IPS-NIHi7 (cell line): ENCODE data around the gene FADS3.

Experiments used
- DNase-seq: peaks from one replicate; pipeline ENCODE4 v3.0.0; 2012; ENCODE audit warnings: mixed read lengths; ENCODE audit errors: extremely low spot score

Gene FADS3

DNA sequence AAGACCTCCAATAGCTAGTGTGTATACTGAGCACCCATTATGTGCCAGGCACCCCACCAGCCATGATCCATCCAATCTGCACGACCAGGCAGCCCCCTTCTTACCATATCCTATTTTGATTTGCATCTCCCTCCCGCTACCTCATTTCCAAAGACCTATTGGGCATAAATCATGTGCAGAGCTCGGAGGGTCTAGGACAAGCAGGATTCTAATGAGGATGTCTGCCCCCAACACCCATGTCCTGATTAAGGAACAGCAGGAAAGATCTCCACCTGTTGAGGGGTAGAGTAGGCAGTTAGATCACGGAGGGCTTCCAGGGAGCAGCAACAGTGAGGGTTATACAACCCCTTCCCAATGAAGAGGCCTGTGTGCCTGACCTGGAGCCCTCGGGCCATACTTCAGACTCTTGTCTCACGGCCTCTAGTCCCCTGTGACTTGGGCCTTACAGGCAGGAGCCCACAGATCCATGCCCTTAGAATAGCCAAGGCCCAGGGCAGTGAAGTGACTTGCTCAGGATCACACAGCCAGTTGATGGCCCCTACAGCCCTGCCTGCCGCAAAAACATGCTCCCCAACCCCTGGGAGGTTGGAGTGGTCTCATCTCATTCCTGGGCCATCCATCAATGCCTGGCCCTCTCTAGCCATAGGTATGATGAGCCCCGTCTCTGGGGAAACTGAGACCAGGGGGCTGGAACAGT, 22.5 kb upstream of the FADS3 start:
- DNase-seq: no peak

- DNase-seq: no peak
Observed at GRCh38 chr11:61912991-61913698, 21.8 kb upstream of the FADS3 start.

- DNase-seq: no peak
Observed at GRCh38 chr11:61912530-61912898, 21.2 kb upstream of the FADS3 start.

DNA sequence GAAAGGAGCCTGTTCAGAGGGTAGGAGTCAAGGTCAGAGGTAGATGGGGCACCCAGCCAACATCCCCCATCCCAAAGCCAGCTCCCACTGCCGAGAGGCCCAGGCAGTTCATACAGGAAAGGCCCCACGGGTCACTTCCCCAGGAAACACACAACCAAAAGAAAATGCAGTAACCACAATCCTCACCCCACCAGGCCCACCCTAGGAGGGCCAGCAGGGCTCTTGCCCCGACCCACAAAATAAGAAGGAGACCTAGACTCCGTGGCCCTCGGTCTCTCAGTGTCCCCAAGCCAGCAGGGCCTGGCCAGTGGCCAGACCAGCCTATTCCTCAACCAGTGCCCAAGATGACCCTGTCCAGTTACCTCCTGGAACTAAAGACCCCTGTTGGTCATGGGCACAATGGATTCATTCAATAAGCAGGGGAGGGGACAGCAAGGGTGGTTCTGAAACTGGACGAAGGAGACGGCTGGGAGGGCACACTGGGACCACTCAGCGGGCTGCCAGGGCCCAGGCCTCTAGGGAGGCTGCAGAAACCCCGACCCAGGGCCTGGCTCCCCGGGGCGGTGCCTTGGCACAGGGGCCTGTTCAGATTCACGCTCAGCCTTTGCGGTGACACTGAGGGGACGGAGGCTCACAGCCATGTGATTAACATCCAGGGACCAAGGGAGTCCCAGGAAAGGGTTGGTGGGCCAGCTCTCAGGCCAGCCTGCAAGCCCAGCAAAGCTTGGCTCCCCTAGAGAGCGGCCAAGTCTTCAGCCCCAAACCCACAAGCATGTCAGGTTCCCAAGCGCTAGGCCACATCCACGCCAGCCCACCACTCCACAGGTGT, 20.6 kb upstream of the FADS3 start:
- DNase-seq: no peak

GRCh38 chr11:61911128-61911700, 19.9 kb upstream of the FADS3 start:
- no peak for DNase-seq

DNA sequence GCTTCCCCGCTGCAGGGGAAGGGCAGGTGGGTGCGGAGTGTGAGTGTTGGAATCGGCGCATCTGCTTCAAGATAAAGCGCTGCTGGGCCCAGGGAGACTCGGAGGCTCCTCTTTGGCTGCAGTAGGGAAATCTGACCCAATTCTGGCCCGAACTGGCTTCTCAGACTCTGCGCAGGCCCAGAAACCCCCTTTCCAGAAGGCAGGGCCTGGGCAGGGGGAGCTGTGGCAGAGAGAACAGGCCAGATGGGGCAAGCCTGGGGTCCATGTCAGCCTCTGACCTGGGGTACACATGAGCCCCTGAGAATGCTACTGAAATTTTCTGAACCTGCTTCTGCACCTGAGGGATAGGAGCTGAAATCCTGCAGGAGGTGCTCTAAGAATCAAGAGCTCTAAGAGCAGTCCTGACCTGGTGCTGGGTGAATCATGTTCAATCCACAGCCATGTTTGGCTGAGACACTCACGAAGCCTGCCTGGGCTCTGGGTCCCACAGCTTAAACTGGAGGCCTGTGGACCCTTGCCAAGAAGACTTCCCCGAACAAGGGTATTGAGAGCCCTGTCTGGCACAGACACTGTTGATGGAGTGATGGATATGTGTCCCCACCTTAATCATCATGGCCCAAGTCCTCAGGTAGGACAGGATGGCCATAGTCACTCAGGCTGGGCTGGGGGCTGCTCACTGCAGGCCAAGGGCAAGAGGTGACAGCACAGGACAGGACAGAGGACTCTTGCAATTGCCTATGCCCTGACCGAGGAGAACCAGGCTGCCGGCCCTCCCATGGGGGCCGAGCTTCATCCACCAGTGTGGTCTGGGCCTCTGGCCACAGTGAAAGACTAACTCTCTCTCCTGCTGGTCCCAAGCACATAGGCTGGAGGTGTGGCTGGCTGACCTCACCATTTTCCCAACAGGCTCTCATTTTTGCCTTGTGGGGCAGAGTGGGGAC, 19.1 kb upstream of the FADS3 start:
- DNase-seq: no peak

GRCh38 chr11:61908730-61909316, 17.5 kb upstream of the FADS3 start:
- DNase-seq: peak; percentile 43

DNA sequence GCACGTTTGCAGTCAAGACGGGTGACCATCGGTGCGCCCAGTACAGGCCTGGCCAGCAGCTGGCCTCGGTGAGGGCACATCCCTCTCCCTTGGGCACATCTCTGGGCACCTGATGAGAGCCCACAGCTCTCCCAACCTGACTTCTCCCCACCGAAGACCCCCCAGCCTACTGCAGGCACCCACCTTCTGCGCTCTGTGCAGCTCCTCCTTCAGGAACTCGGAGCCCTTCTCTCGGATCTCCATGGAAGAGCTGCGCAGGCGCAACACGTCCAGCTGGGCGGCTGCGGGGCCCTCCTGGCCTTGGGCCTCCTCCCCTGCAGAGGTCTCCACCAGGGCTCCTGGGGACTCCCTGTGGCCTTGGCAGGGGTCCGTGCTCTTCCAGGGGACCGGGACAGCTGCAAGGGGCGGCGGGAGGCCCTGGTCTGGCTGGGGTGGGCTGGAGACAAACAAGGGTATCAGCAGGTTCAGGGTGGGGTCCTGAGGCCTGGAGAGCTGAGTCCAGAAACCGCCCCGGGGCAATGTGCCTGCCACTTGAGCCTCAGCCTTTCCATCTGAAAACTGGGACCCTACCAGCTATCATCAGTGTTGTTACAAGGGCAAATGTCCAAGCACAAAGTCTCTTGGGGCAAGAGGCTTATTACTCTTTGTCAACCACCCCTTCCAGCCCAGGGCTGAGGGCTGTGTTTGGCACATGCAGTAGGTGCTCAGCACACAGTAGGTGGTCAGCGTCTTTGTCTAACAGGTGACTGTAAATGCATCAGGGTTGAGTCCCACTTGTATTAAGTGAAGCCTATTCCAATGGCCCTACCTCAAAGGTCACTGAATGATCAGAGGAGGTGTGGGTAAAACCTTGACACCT, 16.8 kb upstream of the FADS3 start:
- no peak for DNase-seq

- no peak for DNase-seq
Observed at GRCh38 chr11:61907282-61907681, 15.9 kb upstream of the FADS3 start.

DNA sequence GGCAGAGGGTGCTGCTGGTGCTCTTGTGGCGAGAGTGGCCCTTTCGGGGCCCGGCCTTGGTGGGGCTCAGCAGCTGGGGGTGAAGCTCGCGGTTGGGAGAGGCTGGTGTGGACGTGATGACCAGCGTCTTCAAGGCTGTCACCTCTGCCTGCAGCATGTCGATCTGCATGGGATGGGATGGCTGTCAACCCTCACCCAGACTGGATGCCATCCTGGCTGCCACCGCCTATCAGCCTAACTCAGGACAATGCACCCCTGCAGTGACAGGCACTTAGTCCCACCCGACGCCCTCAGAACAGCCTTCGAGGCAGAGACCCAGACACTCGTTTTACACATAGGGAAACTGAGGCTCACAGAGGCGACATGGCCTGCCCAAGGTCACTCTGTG, 15.2 kb upstream of the FADS3 start:
- DNase-seq: no peak

- no peak for DNase-seq
Observed at GRCh38 chr11:61905801-61906521, 14.6 kb upstream of the FADS3 start.

- no peak for DNase-seq
Observed at GRCh38 chr11:61905067-61905696, 13.8 kb upstream of the FADS3 start.

- DNase-seq: peak; percentile 78
Observed at GRCh38 chr11:61904539-61905048, 13.2 kb upstream of the FADS3 start.

GRCh38 chr11:61903845-61904244, 12.5 kb upstream of the FADS3 start:
- DNase-seq: no peak

GRCh38 chr11:61902313-61902712, 11.0 kb upstream of the FADS3 start:
- no peak for DNase-seq

GRCh38 chr11:61901397-61901796, 10.1 kb upstream of the FADS3 start:
- no peak for DNase-seq

DNA sequence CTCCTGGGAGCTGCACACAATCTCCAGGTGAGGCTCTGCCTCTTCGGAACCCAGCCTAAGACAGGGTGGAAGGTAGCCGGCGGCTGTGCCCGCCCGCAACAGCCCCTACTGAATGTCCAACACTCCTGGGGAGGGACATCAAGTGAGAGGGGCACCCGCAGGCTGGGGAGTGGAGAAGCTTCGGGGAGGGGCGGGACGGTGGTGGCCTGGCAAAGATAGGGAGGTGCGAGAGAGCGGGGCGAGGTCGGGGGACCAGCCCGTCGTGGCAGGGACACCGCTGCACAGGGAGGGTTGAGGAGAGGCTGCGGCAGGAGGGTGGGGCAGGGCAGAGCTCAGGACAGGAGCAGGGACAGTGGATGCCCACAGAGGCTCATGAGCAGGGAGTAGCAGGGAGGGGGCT, 8.9 kb upstream of the FADS3 start:
- DNase-seq: no peak

- DNase-seq: peak; percentile 97
Observed at GRCh38 chr11:61899146-61899841, 7.9 kb upstream of the FADS3 start.
